HG03520 (cell line): ENCODE measurements around the gene SNX25.
"Not testable (repeated sequence)": the region's sequence is repeated elsewhere in the genome, so short reads cannot be mapped to it uniquely, and the experiment has no call there.

Experiments used
- ATAC-seq: cut with Tn5 transposase; IDR thresholded peaks from one replicate; pipeline ENCODE4 v1.9.1; 2021; ENCODE audit warnings: mild to moderate bottlenecking, moderate library complexity; ENCODE audit not compliant: unreplicated experiment

Gene SNX25

DNA sequence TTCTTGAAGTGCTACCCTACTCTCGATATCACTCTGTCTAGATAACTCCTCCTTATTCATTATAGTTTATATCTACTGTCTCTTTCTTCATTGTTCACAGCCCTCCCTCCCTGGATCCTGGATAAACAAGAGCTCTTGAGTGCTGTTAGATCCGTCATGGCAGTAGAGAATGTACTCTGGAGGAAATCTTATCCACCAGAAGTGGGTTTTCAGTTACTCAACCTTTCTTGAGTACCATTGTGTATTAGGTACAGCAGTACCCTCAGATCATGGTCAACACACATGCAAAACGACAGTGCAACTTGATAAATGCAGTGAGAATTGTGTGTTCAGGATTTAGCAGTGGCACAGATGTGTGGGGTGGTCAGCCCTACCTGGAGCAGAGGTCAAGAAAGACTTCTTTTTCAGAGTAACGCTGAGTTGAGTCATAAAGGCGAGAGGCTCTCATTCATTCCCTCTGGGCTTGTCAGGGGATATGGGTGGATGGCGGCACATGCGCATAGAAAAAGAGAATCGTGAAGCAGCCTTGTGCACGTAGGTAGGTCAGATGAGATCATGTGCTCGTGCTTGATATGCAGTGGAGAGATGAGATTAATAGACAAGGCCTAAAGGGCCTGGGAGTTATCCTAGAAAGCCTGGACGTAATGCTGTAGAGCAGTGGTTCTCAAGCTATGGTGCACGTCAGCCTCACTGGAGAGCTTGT lies 89.5 kb downstream of the SNX25 start:
- no peak for ATAC-seq

DNA sequence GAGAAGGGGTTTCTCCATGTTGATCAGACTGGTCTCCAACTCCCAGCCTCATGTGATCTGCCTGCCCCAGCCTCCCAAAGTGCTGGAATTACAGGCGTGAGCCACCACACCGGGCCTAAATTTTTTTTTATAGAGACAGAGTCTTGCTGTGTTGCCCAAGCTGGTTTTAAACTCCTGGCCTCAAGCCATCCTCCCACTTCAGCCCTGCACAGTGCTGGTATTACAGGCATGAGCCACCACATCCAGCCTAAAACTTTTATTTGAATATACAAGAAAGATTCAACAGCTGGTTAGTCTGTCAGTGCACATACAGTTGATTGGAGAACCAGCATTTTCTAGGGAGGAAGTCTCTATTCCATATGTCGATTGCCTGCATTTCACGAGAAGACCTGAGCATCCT lies 95.1 kb downstream of the SNX25 start:
- ATAC-seq = no peak

DNA sequence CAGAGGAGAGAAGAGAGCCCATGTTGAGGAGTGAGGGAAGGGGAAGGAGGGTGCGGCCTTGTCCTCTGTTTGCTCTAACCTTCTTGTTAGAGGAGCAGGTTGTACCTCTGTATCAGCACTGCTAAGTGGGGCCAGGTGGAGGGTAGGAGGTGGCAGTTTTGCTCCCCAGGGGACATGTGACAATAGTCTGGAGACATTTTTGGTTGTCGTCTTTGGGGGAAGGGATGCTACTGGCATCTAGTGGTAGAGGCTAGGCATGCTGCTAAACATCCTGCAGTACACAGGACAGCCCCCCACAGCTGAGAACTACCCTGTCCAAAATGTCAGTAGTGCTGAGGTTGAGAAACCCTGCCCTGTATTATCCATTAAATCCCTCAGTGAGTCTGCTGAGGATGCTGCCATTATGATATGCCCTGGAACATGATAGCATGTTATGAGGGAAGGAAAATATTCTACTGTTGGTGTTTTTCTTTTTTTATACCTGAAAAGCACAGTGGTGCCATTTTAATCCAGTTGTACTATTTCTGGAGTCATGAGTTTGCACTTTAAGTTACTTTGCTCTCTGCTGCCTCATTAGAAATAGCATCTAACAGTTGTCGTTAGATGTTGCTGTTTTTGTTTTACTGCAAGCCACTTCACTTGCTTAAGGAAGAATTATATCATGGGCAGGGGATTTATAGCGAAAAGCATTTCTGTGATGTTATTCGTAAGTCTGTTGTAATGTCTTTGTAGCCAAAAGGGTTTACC lies 95.7 kb downstream of the SNX25 start:
- ATAC-seq = peak; percentile 41

DNA sequence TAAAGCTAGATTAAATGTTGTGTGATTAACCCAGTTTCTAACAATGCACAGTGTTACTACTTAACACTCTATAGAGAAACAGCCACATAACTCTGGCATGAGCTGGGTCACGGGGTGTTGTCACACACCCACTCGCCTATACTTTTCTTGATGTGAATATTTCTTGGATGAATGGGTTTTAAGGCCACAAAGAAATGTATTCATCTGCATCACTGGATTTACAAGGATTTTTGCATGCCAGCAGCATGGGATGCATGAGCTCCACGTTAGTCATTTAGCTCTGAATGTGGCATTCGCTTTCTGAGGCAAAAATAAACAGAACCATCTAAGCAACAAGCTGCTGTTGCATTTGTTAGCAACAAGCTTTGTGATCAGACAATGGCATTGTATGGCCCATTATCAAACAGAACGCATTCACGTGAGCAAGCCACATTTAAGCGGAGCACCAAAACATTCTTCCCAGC lies 96.6 kb downstream of the SNX25 start:
- no peak for ATAC-seq

DNA sequence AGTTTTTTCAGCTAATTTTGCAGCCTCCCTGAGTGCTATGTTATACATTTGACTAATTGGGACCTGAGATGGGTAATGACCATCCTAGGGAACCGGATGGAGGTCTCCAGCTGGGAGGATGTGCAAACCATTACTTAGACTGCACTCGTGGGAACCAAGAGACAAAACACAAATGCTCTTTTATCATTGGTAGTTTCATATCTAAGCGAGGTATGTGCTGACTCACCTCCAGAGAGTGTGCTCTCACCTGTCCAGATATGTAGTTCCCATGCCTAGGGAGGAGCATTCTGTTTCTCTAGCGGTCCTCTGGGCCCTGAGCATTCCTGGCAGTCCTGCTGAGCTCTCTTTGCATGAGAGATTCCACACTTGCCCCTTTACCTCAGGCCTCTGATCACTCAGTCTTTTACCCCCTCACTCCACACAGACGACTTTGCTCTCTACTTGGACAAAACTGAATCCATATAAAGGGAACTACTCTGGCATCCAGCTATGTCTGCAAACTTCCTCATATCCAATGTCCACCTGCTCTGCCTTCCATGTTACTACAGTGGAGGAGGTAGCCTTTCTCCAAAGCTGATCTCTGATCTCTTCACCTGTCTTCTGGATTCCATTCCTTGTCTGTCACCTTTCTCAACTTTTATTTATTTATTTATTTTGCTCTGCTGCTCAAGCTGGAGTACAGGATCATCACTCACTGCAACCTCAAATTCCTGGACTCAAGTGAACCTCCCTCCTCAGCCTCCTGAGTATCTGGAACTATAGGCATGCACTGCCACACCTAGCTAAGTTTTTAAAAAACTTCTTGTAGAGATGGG lies 97.9 kb downstream of the SNX25 start:
- ATAC-seq = peak; percentile 72

DNA sequence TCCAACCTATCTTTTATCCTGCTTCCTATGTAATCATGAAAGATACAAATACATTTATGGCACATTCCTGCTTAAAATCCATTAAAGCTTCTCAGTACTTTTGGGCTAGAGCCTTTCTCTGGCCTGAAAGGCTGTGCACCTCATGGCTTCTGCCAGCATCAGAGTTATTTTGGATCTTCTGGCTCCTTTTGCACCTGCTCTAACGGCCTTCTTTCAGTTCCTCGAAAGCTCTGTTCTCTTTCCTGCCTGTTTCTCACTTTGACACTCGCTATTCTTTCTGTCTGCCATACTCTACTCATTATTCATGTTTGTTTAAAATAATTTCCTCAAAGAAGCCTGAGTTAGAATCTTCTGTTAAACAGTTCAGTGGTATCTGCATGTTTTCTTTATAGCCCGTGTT lies 100.4 kb downstream of the SNX25 start:
- peak; percentile 42 for ATAC-seq

DNA sequence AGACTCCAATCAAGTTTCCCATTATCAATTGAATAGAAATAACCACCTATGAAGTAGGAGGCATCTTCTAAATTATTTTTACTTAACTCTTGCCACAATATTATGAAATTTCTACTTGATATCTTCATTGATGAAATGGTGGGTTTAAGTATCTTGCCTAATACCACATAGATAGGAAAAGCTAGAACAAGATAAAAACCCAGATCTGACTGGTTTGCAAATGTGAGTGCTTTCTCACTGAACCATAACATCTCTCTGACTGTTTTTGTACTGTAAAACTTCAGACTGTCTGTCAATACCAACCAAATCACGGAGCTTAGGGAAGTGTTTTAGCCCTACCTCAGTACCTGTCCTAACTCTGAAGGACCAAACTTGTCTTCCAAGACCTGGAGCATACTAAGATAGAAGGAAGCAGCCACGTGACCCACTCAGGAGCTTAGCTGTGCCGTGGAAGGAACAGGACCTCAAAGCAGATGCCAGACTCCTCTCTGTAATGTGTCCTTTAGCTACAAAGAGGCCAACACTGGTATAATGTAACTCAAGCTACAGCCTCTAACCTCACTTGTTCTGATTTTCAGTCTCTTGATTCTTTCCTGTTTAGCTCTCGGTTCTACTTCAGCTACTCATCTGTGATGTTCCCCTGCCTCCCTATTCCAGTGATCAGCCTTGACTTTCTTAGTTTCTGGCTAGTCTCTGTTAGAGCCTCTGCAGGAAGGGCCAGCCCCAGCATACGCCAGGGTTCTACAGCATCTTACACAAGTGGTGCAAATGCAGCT lies 101.9 kb downstream of the SNX25 start:
- no peak for ATAC-seq

DNA sequence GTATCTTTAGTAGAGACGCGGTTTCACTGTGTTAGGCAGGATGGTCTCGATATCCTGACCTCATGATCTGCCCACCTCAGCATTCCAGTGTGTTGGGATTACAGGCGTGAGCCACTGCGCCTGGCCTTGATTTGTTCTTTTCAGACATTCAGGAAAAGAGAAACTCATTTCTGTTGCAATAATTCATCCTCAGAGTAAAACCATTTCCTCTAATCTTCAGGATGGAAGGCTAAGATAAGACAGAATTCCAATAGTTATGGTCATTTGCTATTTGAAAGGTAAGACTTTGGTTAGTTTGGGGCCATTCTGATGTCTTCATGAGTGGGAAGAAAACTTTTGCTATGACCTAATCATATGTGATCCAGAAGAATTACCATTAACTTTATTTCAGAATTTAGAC lies 103.3 kb downstream of the SNX25 start:
- ATAC-seq = no peak

DNA sequence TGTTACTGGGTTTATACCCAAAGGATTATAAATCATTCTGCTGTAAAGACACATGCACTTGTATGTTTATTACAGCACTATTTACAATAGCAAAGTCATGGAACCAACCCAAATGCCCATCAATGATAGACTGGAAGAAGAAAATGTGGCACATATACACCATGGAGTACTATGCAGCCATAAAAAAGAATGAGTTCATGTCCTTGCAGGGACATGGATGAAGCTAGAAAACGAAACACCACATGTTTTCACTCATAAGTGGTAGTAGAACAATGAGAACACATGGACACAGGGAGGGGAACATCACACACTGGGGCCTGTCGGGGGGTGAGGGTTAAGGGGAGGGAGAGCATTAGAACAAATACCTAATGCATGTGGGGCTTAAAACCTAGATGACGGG lies 108.1 kb downstream of the SNX25 start:
- ATAC-seq = not testable (repeated sequence)

DNA sequence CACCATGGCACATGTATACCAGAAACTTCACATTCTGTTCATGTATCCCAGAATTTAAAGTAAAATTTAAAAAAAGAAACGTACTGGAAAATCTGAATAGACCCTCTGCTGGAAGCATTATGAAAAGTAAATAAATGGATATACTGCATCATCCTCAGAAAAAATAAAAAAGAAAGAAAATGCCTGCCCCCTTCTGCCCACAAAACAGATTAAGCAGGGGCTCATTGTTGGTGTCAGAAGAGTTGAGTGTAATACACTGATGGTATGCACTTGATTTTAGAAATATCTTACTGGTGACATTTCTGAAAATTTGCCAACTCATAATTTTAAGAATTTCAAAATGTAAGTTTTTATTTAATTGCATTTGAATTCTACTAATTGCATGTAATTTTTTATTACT lies 108.5 kb downstream of the SNX25 start:
- ATAC-seq = no peak

DNA sequence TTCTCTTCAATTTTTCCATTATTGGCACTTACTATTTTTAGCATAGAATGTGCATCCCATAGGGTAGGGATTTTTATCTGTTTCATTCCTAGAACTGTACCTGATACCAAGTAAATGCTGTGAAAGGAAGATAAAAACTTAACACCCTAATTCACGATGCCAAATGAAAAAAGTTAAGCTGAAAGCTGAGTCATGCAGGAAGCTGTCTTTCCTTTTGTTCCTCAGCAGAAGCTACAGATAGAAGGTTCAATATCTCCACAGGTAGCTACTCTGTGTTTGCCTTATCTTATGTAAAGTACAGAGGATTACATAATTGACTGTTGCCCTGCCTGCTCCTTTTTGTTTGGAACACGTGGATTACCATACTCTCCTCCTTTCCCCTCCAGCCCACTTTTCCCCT lies 109.3 kb downstream of the SNX25 start:
- no peak for ATAC-seq

DNA sequence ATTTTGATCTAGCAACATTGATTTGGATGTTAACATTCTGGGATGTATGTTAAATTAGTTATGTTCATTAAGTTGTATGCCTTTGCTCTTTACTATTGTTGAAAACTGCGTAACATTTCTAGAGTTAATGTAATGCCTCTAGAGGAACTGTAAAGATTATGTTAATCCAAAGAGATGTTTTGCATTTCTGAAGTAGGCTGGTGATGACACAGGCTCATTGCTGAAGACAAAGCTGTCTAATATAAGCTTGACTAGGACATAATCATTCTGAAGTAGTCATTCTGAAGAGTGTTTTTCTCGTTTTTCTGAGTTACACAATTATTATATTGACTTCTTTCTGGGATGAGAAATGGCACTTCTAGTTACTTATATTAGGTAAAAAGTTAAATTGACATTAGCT lies 113.4 kb downstream of the SNX25 start:
- ATAC-seq = no peak

DNA sequence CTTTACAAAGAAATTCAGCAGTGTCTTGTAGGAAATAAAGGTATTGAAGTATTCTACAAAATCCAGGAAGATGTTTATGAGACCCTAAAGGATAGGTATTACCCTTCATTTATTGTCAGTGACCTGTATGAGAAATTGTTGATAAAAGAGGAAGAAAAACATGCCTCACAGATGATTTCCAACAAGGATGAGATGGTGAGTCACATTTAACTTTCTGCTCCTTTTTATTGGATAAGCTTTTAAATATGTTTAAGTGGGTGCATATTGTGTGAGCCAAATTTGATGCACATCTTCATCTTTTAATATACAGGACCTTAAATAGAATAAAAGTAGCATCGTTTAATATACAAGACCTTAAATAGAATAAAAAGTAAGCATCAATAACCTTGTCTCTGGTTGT lies 114.2 kb downstream of the SNX25 start:
- ATAC-seq = no peak

DNA sequence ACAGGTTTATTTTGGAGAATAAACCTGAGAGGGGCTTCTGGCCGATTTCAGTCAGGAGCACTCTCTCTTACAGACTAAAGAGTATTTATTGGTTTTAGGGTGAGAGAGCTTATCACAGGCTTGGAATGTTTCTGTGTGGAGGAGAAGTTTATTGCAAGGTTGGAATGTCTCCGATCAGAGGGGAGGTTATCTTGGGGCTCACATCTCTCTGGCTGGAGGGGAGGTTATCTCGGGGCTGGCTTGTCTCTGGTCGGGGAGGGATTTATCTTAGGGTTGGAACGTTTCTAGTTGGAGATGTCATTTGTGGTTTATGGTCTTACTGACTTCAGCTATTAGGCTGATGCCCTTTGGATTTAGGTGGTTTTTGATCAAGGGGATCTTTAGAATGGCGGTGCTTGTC lies 115.0 kb downstream of the SNX25 start:
- not testable (repeated sequence) for ATAC-seq

DNA sequence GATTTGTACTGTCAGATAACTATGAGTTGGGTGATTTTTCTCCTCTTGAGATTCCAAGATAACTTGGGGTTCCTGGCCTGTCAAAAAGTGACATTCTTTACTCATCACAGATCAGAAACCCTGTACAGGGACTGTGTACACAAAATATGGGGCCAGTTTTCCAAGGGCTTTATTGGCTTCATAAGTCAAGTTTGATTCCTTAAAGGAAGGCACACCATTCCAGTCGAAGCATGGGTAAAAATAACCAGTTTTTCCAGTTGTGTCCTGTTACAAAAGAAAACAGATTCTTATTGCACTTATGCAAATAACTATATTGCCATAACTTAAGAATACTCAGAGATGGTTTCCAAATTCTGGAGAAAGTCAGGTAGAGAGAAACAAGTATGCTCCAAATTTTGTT lies 116.3 kb downstream of the SNX25 start:
- ATAC-seq = not testable (repeated sequence)

DNA sequence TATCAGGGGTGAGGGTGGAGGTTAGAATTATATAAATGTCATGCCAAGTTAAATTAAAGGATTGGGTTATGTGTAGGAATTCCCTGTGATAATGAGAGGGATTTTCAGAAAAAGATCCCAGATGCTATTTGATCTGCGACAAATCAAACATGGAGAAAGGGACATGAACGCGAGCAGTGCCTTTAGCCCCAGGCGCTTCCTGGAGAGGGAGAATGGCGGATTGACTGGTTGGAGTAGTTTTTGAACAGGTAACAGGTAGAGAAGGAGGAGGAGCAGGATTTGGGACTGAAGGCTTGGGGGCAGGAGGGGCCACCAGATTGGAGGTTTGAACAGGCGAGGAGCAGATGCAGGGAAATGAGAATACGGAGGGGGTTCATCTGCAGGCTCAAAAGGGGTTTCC lies 119.2 kb downstream of the SNX25 start:
- ATAC-seq = no peak

DNA sequence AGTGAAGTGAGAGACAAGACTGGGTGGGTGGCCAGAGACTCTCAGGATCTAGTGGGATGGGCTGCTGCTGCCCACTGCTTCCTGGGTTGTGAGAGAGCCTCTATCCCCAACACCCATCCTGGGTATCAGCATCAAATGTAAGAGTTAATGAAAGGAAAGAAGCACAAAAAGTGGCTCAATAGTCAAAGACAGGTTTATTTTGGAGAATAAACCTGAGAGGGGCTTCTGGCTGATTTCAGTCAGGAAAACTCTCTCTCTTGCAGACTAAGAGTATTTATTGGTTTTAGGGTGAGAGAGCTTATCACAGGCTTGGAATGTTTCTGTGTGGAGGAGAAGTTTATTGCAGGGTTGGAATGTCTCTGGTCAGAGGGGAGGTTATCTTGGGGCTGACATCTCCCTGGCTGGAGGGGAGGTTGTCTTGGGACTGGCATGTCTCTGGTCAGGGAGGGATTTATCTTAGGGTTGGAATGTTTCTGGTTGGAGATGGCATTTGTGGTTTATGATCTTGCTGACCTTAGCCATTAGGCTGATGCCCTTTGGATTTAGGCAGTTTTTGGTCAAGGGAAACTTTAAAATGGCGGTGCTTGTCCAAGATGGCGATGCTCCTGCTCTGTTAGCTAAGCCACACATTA lies 120.6 kb downstream of the SNX25 start:
- ATAC-seq = not testable (repeated sequence)

DNA sequence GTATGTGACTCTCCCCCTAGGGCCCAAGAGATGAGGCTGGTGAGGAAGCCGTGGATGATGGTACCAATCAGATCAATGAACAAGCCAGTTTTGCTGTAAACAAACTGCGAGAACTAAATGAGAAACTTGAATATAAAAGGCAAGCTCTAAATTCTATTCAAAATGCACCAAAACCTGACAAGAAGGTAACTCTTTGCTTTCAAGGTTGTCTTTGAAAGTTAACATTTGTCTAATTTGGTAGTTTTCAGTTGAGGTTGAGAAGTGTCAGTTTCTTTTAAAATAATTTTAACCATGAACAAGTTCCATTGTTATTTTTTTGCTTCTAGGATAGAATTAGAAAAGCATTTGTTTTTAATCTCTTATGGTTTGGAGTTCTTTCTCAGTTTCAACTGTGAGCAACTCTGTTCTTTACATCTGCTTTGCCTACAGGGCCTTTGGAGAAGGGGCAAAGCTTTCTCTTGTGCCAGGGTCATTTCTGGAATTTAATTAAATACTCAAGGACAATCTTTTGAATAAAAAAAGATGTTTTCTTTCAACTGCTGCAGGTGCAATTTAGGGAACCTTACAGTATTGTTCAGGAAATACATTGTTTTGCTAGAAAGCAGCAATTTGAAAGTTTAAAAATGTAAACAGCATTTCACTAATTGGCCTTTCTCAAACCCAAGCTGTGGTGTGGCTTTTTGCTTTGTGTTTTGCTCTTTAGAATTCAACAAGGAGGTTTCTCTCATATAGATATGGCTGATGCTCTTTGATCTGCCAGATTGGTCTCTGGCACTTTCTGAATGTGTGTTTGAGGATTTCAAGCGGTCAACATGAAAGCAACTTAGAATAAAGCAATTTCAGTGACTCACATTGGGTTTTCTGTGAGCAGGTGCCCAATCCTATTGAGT lies 123.4 kb downstream of the SNX25 start:
- peak; percentile 82 for ATAC-seq

DNA sequence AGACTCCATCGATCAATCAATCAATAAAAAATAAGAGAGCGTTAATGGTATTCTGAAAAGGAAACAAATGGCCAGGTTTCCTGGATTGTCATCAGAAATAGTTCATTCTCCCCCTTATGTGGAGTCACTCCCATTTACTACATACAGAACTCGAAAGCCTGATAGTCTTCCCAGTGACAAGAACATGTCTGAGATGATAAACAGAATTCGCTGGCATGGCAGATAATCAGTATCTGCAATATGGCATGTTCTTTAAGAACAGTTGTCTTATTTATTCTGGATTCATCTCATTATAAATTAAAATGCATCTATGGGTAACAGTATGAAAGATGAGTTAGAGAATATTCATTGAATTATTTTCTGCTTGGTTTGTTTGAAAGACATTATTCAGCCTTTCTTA lies 124.9 kb downstream of the SNX25 start:
- no peak for ATAC-seq
